ENCODE measurements around the gene CBY1. TPM values are rescaled to one million over a fixed set of nuclear protein-coding genes. Genes with fewer than 3 reads are reported as not detected.

Gene CBY1
- total RNA-seq, 1 experiment from 2014 or later = 19.4 TPM

GRCh38 chr22:38649841-38650522 lies 6.5 kb upstream of the CBY1 start:
- no peak for DNase-seq (ENCODE audit: low read depth)

GRCh38 chr22:38652859-38653258 lies 3.6 kb upstream of the CBY1 start:
- DNase-seq (ENCODE audit: low read depth) = no peak

- DNase-seq (ENCODE audit: low read depth) = no peak
Measured at GRCh38 chr22:38653741-38654140, 2.7 kb upstream of the CBY1 start.

- peak; percentile 25 for DNase-seq (ENCODE audit: low read depth)
Measured at GRCh38 chr22:38655519-38656255, 751 bp upstream of the CBY1 start.

GRCh38 chr22:38657045-38657909 lies 839 bp downstream of the CBY1 start:
- DNase-seq (ENCODE audit: low read depth) = no peak

GRCh38 chr22:38674888-38675287 lies 18.4 kb downstream of the CBY1 start:
- DNase-seq (ENCODE audit: low read depth) = peak; percentile 63

- DNase-seq (ENCODE audit: low read depth) = no peak
Measured at GRCh38 chr22:38675833-38676232, 19.4 kb downstream of the CBY1 start.

- peak; percentile 79 for DNase-seq (ENCODE audit: low read depth)
Measured at GRCh38 chr22:38681582-38682335, 25.3 kb downstream of the CBY1 start, which contains the start of gene TOMM22. TSS of gene TOMM22 (plus strand) at chr22:38681957. CDS start at chr22:38681979, 22 bp downstream.

- DNase-seq (ENCODE audit: low read depth) = no peak
Measured at GRCh38 chr22:38684895-38685294, 28.5 kb downstream of the CBY1 start.

- no peak for DNase-seq (ENCODE audit: low read depth)
Measured at GRCh38 chr22:38685761-38686160, 29.3 kb downstream of the CBY1 start.

- DNase-seq (ENCODE audit: low read depth) = no peak
Measured at GRCh38 chr22:38689651-38690050, 33.2 kb downstream of the CBY1 start.

GRCh38 chr22:38694049-38694448 lies 37.6 kb downstream of the CBY1 start:
- DNase-seq (ENCODE audit: low read depth) = no peak

- DNase-seq (ENCODE audit: low read depth) = no peak
Measured at GRCh38 chr22:38694940-38695339, 38.5 kb downstream of the CBY1 start.

- DNase-seq (ENCODE audit: low read depth) = peak; percentile 85
Measured at GRCh38 chr22:38696606-38697424, 40.4 kb downstream of the CBY1 start.

GRCh38 chr22:38697425-38698089 lies 41.1 kb downstream of the CBY1 start:
- peak; percentile 24 for DNase-seq (ENCODE audit: low read depth)

GRCh38 chr22:38698407-38699094 lies 42.1 kb downstream of the CBY1 start:
- DNase-seq (ENCODE audit: low read depth) = no peak

- DNase-seq (ENCODE audit: low read depth) = no peak
Measured at GRCh38 chr22:38699143-38699542, 42.7 kb downstream of the CBY1 start.

- DNase-seq (ENCODE audit: low read depth) = peak; percentile 65
Measured at GRCh38 chr22:38699784-38700183, 43.3 kb downstream of the CBY1 start.

- DNase-seq (ENCODE audit: low read depth) = peak; percentile 63
Measured at GRCh38 chr22:38700270-38700788, 43.9 kb downstream of the CBY1 start.
